NCI-H128 (cell line): ENCODE measurements around the gene SIGLEC9.

ENCODE experiments used
- DNase-seq: peaks from one replicate; lab custom pipeline; 2025; ENCODE audit not compliant: unreplicated experiment; lab: John Stamatoyannopoulos, UW

The SIGLEC9 gene

DNA sequence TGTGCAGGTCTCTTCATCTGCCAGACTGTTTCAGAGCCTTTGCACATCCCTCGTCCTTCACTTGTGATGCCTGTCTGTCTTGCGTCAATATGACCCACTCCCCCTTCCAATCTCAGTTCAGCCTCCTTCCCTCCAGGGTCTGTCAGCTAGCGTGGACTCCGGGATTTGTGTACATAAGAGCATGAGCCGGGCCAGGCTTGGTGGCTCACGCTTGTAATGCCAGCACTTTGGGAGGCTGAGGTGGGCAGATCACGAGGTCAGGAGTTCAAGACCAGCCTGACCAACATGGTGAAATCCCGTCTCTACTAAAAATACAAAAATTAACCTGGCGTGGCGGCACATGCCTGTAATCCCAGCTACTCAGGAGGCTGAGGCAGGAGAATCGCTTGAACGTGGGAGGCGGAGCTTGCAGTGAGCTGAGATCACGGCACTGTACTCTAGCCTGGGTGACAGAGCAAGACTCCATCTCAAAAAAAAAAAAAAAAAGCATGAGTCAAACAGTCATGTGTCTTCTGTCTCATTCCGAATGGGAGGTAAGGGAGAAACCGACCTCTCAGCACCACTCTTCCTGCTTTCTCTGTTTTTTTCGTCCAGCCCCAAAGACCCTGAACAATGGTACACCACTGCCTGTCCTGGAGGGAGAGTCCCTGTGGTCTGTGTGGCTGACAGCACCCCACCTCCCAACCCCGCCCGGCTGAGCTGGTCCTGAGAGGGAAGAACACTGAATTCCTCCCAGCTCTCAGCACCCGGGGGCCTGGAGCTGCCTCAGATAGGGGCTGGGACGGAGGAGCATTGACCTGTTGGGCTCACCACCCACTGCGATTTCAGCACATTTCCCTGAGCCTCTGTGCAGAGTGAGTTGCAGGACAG is 2.4 kb upstream of the SIGLEC9 start:
- DNase-seq, result no peak

GRCh38 chr19:51123381-51123800 is 1.3 kb upstream of the SIGLEC9 start:
- DNase-seq, result no peak

- DNase-seq, result no peak
Measured at GRCh38 chr19:51123802-51124201, 904 bp upstream of the SIGLEC9 start.

DNA sequence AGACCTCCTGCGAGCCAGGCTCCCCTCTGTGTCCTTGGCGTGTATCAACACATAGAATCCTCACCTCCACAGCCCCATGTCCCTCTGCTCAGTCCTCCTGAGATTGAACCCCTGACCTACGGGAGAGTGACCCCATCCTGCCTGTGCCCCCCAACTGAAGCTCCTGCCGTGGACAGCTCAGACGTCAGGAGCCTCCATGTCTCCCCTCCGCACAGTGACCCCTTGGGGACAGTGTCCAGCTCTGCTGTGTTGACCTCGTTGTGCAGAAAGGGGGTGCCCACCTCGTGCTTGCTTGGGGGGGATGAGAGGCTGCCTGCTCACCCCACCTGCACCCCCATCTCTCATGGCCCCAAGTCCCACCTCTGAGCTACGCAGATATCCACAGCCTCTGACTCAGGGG is 490 bp upstream of the SIGLEC9 start:
- DNase-seq, result no peak

DNA sequence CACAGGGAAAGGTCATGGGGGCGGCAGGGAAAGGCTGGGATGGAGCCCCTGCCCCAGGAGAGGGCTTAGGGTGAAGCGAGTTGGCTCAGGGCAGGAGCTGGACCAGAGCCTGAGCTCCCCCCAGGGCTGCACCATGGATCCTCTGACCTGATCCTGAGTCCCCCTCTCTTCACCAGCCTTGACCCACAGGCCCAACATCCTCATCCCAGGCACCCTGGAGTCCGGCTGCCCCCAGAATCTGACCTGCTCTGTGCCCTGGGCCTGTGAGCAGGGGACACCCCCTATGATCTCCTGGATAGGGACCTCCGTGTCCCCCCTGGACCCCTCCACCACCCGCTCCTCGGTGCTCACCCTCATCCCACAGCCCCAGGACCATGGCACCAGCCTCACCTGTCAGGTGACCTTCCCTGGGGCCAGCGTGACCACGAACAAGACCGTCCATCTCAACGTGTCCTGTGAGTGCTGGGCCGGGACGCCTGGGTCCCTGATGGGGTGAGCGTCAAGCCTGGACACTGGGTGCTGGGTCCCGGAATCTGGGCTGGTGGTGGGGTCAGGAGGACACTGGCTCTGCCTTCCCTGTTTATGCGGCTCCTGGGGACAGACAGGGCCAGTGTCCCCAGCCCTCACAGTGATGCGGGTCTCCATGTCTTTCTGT is 842 bp downstream of the SIGLEC9 start:
- DNase-seq, result no peak

- DNase-seq, result no peak
Measured at GRCh38 chr19:51127032-51127431, 2.3 kb downstream of the SIGLEC9 start.

DNA sequence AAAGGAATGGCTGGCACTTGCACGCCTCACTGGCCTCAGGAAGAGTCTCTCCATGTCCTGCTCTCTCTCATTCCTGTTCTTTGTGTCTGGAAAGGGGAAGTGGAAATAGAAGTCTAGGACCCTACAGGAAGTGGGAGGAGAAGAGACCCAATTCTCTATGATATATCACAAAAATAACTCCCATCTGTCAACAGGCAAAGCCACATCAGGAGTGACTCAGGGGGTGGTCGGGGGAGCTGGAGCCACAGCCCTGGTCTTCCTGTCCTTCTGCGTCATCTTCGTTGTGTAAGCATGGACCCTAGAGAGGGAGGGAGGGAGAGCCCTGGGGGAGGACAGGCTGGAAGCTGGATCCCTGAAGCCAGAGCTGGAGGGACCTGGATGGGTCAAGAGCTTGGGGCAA is 3.0 kb downstream of the SIGLEC9 start:
- DNase-seq, result no peak

DNA sequence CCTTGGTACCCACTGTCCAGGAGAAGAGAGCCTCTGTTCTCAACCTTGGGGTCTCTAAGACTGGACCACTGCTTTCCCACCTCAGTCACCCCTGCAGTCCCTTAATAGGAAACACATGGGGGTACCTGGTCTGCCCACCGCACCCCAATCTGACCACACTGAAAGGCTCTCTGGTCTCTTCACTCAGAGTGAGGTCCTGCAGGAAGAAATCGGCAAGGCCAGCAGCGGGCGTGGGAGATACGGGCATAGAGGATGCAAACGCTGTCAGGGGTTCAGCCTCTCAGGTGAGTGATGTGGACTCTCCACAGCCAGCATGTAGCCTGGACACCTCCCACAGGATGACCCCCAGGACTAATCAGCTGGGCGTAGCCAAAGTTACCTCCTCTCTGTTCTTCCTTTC is 3.5 kb downstream of the SIGLEC9 start:
- DNase-seq, result no peak

- no peak for DNase-seq
Measured at GRCh38 chr19:51129716-51130115, 5.0 kb downstream of the SIGLEC9 start.

DNA sequence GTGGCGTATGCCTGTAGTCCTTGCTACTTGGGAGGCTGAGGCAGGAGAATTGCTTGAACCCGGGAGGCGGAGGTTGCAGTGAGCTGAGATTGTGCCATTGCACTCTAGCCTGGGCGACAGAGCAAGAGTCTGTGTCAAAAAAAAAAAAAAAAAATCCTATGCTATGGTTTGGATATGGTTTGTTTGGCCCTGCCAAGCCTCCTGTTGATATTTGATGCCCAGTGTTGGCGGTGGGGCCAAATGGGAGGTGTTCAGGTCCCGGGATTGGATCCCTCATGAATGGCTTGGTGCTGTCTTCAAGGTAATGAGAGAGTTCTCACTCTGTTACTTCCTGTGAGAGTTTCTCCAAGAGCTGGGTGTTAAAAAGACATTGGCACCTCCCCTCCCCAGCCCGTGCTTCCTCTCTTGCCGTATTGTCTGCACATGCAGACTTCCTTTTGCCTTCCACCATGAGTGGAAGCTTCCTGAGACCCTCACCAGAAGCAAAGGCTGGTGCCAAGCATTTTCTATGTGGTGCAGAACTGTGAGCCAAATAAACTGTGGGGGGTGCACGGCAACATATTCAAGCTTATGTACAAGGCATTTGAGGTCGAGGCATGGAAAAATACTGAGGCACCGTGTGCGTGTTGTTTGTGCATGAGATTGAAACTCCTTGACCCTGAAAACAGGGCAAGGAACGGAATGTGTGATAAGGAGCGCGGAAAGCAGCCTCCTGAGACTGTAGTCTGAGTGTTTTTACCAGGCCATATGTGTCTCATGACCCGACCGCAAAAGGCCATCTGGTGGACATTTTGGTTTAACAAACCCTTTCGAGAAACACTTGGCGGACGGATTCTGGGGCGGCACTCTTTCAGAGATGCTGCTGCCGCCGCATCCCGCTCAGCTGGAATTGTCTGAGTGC is 7.3 kb downstream of the SIGLEC9 start:
- DNase-seq, result no peak

DNA sequence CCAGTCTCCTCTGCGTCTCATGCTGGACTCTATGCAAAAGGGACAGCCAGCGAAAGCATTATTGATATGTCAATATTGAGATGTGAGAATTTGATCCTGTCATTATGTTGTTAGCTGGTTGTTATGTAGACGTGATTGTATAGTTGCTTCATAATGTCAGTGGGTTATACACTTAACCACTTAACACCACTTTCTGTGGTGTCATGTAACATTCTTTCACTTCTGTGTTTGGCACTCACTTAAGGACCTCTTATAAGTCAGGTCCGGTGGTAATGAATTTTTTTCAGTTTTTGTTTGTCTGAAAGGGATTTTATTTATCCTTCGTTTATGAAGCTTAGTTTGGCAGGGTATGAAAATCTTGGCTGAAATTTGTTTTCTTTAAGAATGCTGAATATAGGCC is 10.3 kb downstream of the SIGLEC9 start:
- DNase-seq, result no peak

- no peak for DNase-seq
Measured at GRCh38 chr19:51135986-51136762, 11.5 kb downstream of the SIGLEC9 start.

- no peak for DNase-seq
Measured at GRCh38 chr19:51136851-51137551, 12.3 kb downstream of the SIGLEC9 start.

- no peak for DNase-seq
Measured at GRCh38 chr19:51137792-51138425, 13.2 kb downstream of the SIGLEC9 start.

GRCh38 chr19:51138549-51138979 is 13.9 kb downstream of the SIGLEC9 start:
- no peak for DNase-seq

DNA sequence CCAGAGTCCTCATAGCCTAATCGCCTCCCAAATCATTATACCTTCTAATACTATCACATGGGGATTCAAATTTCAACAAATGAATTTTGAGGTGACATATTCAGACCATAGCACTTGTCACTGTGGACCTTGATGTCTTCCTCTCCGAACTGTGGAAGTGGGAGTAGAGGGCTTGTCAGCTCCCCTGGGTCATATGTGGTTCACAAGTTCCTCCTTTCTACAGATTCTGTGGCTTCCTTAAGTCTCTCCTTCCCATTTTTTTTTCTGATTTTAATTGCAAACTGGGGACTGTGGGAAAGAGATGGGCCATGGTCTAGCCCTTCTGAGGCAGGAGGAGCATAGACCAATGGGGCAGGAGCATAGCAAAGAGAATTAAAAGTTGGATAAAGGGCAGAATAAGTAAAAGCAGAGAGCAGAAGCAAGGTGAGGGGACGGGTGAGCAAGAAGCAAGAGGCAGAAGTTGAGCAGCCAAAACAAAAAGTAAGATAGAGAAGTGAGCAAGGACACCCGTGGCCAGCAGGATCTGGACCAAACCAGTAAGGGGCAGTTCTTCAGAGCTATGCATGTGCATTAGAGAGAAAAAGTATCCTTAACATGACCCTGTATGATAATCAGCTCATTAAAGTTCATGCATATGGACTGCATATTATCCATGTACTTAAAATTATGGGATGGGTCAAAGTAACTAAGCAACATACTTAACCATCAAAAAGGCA is 14.8 kb downstream of the SIGLEC9 start:
- no peak for DNase-seq

DNA sequence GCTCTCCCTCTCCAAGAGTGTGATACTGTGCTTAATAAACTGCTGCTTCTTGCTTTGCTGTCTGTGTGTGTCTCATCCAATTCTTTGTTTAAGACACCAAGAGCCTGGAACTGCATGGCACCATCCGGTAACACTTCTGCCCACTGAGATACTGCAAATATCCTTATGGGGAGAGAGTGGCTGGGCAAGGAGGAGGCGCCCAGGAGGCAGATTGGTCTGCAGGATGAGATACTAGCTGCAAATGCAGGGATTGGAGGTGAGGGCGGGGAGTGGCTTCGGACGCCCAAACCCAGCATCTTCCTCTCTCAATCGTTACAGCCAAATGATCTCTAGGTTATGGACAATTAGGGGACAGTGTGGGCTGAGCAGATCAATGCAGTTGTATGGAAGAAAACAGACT is 15.7 kb downstream of the SIGLEC9 start:
- no peak for DNase-seq

DNA sequence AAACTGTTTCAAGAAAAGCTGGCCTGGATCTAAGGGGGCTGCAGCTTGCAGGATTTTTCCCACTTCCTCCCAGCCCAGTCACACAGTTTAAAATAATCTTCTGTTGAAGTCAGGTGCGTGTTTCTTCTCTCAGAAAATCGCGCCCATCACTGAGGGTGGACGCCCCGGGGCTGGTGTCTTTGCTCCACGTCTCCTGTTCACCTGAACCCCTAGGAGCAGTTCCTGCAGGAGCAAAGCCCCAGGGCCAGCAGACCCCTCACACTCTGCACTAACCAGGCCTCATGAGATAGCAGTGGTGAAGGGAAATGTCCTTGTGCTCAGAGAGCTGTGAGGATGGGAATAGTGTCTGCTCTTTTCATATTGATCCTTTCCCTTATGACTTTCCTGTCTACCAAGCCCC is 16.5 kb downstream of the SIGLEC9 start:
- DNase-seq, result no peak

DNA sequence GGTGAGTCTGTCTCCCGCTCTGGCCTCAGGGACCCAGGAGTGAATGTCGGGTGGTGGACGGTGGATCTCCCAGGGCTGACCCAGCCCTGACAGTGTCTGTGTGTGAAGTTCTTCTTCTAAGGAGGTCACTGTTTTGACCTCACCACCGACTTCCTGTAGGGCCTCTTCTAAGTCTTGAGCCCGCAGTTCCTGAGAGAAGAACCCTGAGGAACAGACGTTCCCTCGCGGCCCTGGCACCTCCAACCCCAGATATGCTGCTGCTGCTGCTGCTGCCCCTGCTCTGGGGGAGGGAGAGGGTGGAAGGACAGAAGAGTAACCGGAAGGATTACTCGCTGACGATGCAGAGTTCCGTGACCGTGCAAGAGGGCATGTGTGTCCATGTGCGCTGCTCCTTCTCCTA is 17.4 kb downstream of the SIGLEC9 start, which contains the start of gene SIGLEC7:
Gene SIGLEC7, plus strand, starts transcription at position 183 of the 400 bp plus-strand sequence. Its CDS starts 69 bp downstream, at position 252.
- DNase-seq, result no peak
